ENCODE data around the gene WDR35. TPM values are rescaled to one million over a fixed set of nuclear protein-coding genes. Genes with fewer than 3 reads are reported as not detected.

WDR35 gene
- total RNA-seq, 1 experiment from 2014 or later, result 16.7 TPM

DNA sequence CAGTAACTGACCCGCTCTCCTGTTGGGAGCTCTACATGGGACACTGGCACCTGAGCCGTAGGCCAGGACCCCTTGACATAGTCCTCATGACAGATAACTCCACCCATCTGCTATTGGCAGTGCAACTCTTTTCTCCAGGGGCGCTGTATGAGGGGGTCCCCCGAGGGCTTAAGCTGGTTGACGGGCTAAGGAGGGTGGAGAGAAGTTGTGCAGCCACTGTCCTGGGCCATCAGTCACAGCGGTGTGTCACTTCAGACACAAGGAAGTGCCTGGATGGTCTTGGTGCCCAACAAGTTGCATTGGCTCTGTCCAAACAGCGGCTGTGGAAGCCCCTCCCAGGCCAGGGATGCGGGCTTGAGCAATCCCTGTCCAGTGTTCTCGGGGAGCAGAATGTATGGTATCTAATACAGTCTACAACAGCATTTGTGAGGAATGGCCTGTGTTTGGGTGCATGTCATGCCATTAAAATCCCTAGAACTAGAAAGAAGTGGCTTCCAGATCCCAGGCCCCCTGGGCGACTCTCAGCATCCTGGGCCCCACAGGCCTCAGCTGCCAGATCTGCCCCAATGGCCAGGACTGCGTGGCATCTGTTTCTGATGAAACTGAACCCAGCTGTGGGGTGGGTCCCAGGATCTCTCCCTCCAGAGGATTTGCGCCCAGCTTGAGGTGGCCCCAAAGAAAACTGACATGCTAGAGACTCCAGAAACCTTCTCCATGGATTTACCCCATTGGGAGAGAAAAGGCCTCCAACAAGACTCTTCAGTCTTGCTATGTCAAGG is 111.4 kb downstream of the WDR35 start:
- Histone ChIP-seq H3K27me3 (ENCODE audit: insufficient read depth, low read length) (no peaks in the 10 kb centered on the region), H3K4me2 (ENCODE audit: insufficient read depth, insufficient read length, low read length) (no peak overlapping the region), H3K23me2 (ENCODE audit: insufficient read length, low read depth, low read length, poor library complexity, severe bottlenecking) (no peaks in the 10 kb centered on the region), H3K79me1 (ENCODE audit: insufficient read depth, low read depth, low read length, poor library complexity, severe bottlenecking) (no peaks in the 10 kb centered on the region), H3T11ph (ENCODE audit: low read length) (no peak overlapping the region), H4K5ac (ENCODE audit: insufficient read length, low read depth, low read length) (no peak overlapping the region), H3K9me3 (ENCODE audit: control insufficient read depth, low read depth, low read length) (no peaks in the 10 kb centered on the region), H2BK20ac (ENCODE audit: low read depth, low read length, poor library complexity, severe bottlenecking) (no peak overlapping the region), H2BK5ac (ENCODE audit: insufficient read length, low read length) (no peak overlapping the region), H4K20me1 (ENCODE audit: control insufficient read depth, insufficient read depth, insufficient read length) (peaks cover 2% of the 10 kb centered on the region), H3K4ac (ENCODE audit: low read depth, low read length) (no peak overlapping the region), H4K91ac (ENCODE audit: insufficient read length, low read depth, low read length) (no peak overlapping the region), H2BK12ac (ENCODE audit: insufficient read length, low read depth, low read length) (no peak overlapping the region), H3K23ac (ENCODE audit: insufficient read length, low read depth, low read length) (no peak overlapping the region), H2AK5ac (ENCODE audit: insufficient read length, low read length) (no peak overlapping the region), H2BK120ac (ENCODE audit: low read depth, low read length, poor library complexity, severe bottlenecking) (no peak overlapping the region), H3K27ac (ENCODE audit: insufficient read length, low read depth, low read length) (no peak overlapping the region), H3K9ac (ENCODE audit: extremely low read depth, insufficient read length, low read length) (no peak overlapping the region), H4K8ac (replicated peaks; ENCODE audit: insufficient read length, low read depth, low read length) (no peak overlapping the region), H2BK15ac (ENCODE audit: low read depth, low read length) (no peak overlapping the region), H3K56ac (ENCODE audit: insufficient read length, low read depth, low read length) (no peak overlapping the region), H3K4me1 (ENCODE audit: insufficient read depth, low read length) (no peaks in the 10 kb centered on the region), H3K14ac (ENCODE audit: insufficient read depth, low read length) (no peak overlapping the region), H3K18ac (ENCODE audit: insufficient read length, low read depth, low read length) (no peak overlapping the region), H3K79me2 (ENCODE audit: insufficient read depth, low read length) (no peaks in the 10 kb centered on the region), H2AFZ (ENCODE audit: low read length) (no peak overlapping the region)
- H3K9me3 Mint-ChIP-seq, result no peaks in the 10 kb centered on the region
- no CpG with 5 or more reads among the region's 12 CpGs for whole genome bisulfite sequencing (ENCODE audit: extremely low coverage, insufficient read length, low lambda C conversion rate)
- H3K4me3 Mint-ChIP-seq, result no peak overlapping the region
- DNase-seq, result no peak
- no peaks in the 10 kb centered on the region for H3K4me1 Mint-ChIP-seq
- H3K27ac Mint-ChIP-seq, result no peak overlapping the region
- TF ChIP-seq, protein P1, sequence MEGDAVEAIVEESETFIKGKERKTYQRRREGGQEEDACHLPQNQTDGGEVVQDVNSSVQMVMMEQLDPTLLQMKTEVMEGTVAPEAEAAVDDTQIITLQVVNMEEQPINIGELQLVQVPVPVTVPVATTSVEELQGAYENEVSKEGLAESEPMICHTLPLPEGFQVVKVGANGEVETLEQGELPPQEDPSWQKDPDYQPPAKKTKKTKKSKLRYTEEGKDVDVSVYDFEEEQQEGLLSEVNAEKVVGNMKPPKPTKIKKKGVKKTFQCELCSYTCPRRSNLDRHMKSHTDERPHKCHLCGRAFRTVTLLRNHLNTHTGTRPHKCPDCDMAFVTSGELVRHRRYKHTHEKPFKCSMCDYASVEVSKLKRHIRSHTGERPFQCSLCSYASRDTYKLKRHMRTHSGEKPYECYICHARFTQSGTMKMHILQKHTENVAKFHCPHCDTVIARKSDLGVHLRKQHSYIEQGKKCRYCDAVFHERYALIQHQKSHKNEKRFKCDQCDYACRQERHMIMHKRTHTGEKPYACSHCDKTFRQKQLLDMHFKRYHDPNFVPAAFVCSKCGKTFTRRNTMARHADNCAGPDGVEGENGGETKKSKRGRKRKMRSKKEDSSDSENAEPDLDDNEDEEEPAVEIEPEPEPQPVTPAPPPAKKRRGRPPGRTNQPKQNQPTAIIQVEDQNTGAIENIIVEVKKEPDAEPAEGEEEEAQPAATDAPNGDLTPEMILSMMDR (conservative IDR thresholded peaks at IDR 0.05), result no peak
- peaks cover 12% of the 10 kb centered on the region for H3K27me3 Mint-ChIP-seq (ENCODE audit: low read depth)
- no peaks in the 10 kb centered on the region for H3K36me3 Mint-ChIP-seq (ENCODE audit: insufficient read depth in 1 of 3, low read depth in 3 of 3)

Measured in H9 (cell line).